Adrenal gland (tissue), 12 donors: ENCODE measurements around the gene NHSL2. TPM values are rescaled to one million over a fixed set of nuclear protein-coding genes. Genes with fewer than 3 reads are reported as not detected.

Experiments
- DNase-seq, 7 donors: peaks; one replicate each; pipeline ENCODE4 v3.0.0-alpha.2; 2019 to 2020
- H3K27ac ChIP-seq, 5 donors: fragments of 200-600 bp; sonication (generic) in 4 of 5; 1 replicate in 3 of 5; 2 replicates in 2 of 5; pipeline versions ENCODE4 v1.5.1 to v1.8.0; 2016 to 2020; ENCODE audit warnings: mild to moderate bottlenecking in 1 of 5
- H3K27me3 ChIP-seq: fragments of 200-600 bp; 2 replicates; pipeline ENCODE4 v1.8.0; 2021
- H3K36me3 ChIP-seq, 2 donors: fragments of 200-600 bp; replicated peaks in 1 of 2; 1 replicate in 1 of 2; 2 replicates in 1 of 2; pipeline versions ENCODE4 v1.5.1 to v1.8.0; 2018 to 2022
- H3K4me1 ChIP-seq, 2 donors: fragments of 200-600 bp; replicated peaks in 1 of 2; 1 replicate in 1 of 2; 2 replicates in 1 of 2; pipeline versions ENCODE4 v1.5.1 to v1.8.0; 2018 to 2021
- H3K4me3 ChIP-seq, 4 donors: fragments of 200-600 bp; sonication (generic) in 3 of 4; one replicate each; pipeline ENCODE4 v1.5.1; 2016 to 2018
- H3K9me3 ChIP-seq, 3 donors: fragments of 200-600 bp; sonication (generic) in 1 of 3; replicated peaks in 1 of 3; 1 replicate in 2 of 3; 2 replicates in 1 of 3; pipeline versions ENCODE4 v1.5.1 to v1.8.0; 2016 to 2021
- POLR2A ChIP-seq, 2 donors: fragments of 450-650 bp; IDR thresholded peaks; one replicate each; pipeline ENCODE4 v1.6.1; 2017; ENCODE audit warnings: antibody characterized with exemption in 2 of 2, mild to moderate bottlenecking in 2 of 2, moderate library complexity in 1 of 2
- WGBS, 4 donors: extraction: QIAGEN DNeasy Blood & Tissue Kit in 2 of 4; methylation state at CpG; one replicate each; pipeline versions ENCODE4 v1.1.5 to v1.1.7; 2013 to 2017; 5-methylcytosine and 5-hydroxymethylcytosine counted together
- intact Hi-C, 2 donors: fragments of 100-400 bp; cut with DNase I; formaldehyde crosslinking; loops; one replicate each; pipeline versions ENCODE4 v1.14.1 to v1.15.0; 2022 to 2023
- polyA plus RNA-seq, 3 donors: library from polyadenylated mRNA; stranded (reverse); fragments of 200-250 nt in 2 of 3; fragments of 350-450 nt in 1 of 3; fragmentation: Illumina TruSeq in 1 of 3; extraction: RNeasy Lipid Tissue Mini Kit (QIAGEN cat#74804) in 1 of 3; gene quantifications; one replicate each; pipeline ENCODE4 v1.2.3, GENCODE V29; 2013 to 2014
- total RNA-seq, 9 donors: library from RNA; depleted of rRNA in 4 of 9; stranded (reverse); fragments of >200 nt in 4 of 9; fragments of 120-200 nt in 1 of 9; fragmentation: NEBNext Ultra II Directional in 1 of 9; extraction: Animal tissue kit (Norgen Biotek cat#: 25700) in 1 of 9; gene quantifications; one replicate each; pipeline versions ENCODE4 v1.1.0 to v1.2.4, GENCODE V29; 2013 to 2023
- TF ChIP-seq, protein P1 (sequence below), 6 experiments: fragments of 450-650 bp in 4 of 6; fragments of 200-600 bp in 2 of 6; sonication (generic) in 1 of 6; IDR thresholded peaks; 1 replicate in 5 of 6; 2 replicates in 1 of 6; pipeline versions ENCODE4 v1.5.1 to v1.8.0; 2016 to 2021; ENCODE audit warnings: antibody characterized with exemption in 6 of 6, mild to moderate bottlenecking in 2 of 6, moderate library complexity in 1 of 6
- donor health status: healthy with polysubstance abuse.
- donor health status: Bipolar disorder and iron deficiency.
- donor health status: DM: yes; HTN: yes; CAD: no.
- donor health status: DM: no; HTN: no; CAD: no.
- donor health status: DM: no; HTN: no; CAD: no.
- donor health status: DM: yes; HTN: yes; CAD: no.

NHSL2 gene
- total and polyA plus RNA-seq, 12 donors, result 1.3 to 18.2 (median 4.8) TPM

GRCh38 chrX:72120837-72121236 lies 210.2 kb downstream of the NHSL2 start:
- DNase-seq, result no peak
- intact Hi-C loops, result no loop called here
- Histone ChIP-seq H3K36me3 (no peaks in the 10 kb centered on the region), H3K4me3 (no peak overlapping the region), H3K27me3 (peaks cover 9% of the 10 kb centered on the region), H3K27ac (peak overlapping the region in 2 of 5 donors; percentile 7 to 36), H3K9me3 (no peaks in the 10 kb centered on the region), H3K4me1 (peaks cover 0 to 5% of the 10 kb centered on the region in 2 donors)
- TF ChIP-seq, protein P1, sequence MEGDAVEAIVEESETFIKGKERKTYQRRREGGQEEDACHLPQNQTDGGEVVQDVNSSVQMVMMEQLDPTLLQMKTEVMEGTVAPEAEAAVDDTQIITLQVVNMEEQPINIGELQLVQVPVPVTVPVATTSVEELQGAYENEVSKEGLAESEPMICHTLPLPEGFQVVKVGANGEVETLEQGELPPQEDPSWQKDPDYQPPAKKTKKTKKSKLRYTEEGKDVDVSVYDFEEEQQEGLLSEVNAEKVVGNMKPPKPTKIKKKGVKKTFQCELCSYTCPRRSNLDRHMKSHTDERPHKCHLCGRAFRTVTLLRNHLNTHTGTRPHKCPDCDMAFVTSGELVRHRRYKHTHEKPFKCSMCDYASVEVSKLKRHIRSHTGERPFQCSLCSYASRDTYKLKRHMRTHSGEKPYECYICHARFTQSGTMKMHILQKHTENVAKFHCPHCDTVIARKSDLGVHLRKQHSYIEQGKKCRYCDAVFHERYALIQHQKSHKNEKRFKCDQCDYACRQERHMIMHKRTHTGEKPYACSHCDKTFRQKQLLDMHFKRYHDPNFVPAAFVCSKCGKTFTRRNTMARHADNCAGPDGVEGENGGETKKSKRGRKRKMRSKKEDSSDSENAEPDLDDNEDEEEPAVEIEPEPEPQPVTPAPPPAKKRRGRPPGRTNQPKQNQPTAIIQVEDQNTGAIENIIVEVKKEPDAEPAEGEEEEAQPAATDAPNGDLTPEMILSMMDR (IDR thresholded peaks at IDR 0.05), result no peak
- no peak for TF ChIP-seq POLR2A (IDR thresholded peaks at IDR 0.05)
- WGBS, 4 donors, result 55 to 84% (median 73%) methylated on average over 2 to 6 of the region's 6 CpGs

DNA sequence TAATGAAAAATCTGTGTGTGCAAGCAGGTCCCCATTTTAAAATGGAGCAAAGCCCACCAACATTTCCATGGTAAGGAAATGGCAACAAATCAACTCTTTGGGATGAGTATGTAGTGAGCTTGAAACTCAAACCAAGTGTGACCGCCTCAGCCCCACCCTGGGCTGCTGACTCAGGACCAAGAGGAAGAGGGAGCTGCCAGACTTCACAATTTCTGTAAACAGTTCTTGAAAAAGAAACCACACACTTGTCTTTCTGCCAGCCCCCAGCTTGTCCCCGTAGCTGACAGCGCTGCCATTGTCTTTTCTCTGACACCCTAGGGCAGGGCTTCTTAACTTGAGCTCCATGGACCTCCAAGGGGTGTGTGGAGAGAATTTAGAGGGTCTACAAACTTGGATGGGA lies 210.7 kb downstream of the NHSL2 start:
- intact Hi-C loops, result no loop called here
- DNase-seq, result peak in 4 of 7 donors; percentile 32 to 47 (median 40)

DNA sequence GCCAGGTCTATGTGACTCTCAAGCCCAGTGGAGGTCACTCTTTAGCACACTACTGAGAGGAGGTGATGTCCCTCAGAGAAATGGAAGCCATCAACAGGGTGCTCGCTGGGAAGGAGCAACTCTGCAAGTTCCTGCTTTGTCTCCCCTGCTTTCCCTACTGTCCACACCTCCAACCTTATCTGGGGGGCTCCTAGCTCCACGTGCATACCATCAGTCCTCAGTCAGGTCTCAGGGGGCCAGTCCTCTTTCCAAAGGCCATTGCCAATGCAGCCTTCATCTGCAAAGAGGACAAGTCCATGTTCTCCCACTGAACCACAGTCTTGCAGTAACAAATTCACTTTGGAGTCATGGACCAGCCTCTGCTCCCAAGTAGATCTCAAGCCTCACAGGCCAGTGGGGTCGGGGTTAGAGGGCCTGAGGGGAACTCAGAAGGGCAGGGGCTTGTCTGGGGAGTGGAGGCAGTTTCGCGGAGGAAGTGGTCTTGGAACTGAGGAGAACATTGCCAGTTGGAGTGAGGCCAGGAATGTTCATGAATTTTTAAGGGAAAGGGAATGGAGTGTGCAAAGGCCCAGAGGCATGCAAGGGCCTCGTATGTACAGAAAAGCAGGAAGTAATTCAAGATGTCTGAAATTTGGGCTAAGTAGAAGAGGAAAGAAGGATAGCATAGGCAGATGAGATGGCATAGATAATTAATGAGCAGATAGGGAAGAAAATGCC lies 212.1 kb downstream of the NHSL2 start:
- peaks cover 10% of the 10 kb centered on the region for H3K27me3 ChIP-seq
- WGBS, 4 donors, result 69 to 84% (median 71%) methylated on average over 6 of the region's 6 CpGs
- H3K9me3 ChIP-seq, result no peaks in the 10 kb centered on the region
- no peak for TF ChIP-seq POLR2A (IDR thresholded peaks at IDR 0.05)
- TF ChIP-seq, protein P1 (IDR thresholded peaks at IDR 0.05), result no peak
- peaks cover 0 to 5% of the 10 kb centered on the region in 2 donors for H3K4me1 ChIP-seq
- no peak overlapping the region for H3K4me3 ChIP-seq
- intact Hi-C loops, result no loop called here
- DNase-seq, result no peak
- no peaks in the 10 kb centered on the region for H3K36me3 ChIP-seq
- H3K27ac ChIP-seq, result peak overlapping the region in 1 of 5 donors; percentile 4

More for the DNA sequence above, 210.7 kb downstream of the NHSL2 start:
- no peak for TF ChIP-seq POLR2A (IDR thresholded peaks at IDR 0.05)
- TF ChIP-seq, protein P1 (IDR thresholded peaks at IDR 0.05), result no peak
- peaks cover 0 to 5% of the 10 kb centered on the region in 2 donors for H3K4me1 ChIP-seq
- 51 to 69% (median 62%) methylated on average over 2 to 3 of the region's 3 CpGs for WGBS, 4 donors
- H3K27ac ChIP-seq, result peak overlapping the region in 2 of 5 donors; percentile 7 to 36
- H3K4me3 ChIP-seq, result no peak overlapping the region
- H3K27me3 ChIP-seq, result peaks cover 10% of the 10 kb centered on the region
- no peaks in the 10 kb centered on the region for H3K36me3 ChIP-seq
- no peaks in the 10 kb centered on the region for H3K9me3 ChIP-seq

DNA sequence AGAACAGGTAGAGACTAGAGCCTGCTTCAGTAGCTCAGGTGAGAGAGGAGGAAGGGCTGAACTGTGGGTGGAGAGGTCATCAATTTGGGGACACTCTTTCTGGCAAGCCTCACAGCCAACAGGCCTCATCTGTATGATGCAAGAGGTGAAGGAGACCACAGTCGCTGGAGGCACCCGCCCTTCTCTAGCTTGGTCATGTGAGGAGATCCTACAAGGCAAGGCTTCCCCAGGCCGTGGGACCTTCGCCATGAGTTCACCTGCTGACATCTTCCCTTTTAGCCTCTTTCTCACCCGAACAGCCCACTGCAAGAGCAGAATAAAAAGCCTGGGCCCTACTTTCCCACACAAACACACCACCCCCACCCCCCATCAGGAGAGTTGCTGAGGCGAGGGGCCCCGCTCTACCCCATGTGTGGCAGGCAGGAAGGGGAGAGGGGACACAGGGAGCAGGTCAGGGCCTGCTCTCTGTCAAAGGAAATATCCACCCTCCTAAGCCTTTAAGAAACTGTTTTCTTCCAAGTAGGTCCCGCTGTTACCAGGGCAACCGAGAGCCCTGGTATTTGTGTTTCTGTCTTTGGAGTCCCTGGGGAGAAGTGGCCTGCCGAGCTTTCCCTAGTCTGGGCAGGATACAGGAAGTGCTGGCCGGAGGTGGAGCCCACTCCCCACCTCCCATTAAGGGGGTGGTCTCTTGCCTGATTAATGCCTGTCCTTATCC lies 213.0 kb downstream of the NHSL2 start:
- TF ChIP-seq, protein P1 (IDR thresholded peaks at IDR 0.05), result no peak
- no peak for TF ChIP-seq POLR2A (IDR thresholded peaks at IDR 0.05)
- Histone ChIP-seq H3K27me3 (peaks cover 10% of the 10 kb centered on the region), H3K9me3 (no peaks in the 10 kb centered on the region), H3K4me3 (no peak overlapping the region), H3K36me3 (no peaks in the 10 kb centered on the region), H3K4me1 (peaks cover 0 to 5% of the 10 kb centered on the region in 2 donors), H3K27ac (peak overlapping the region in 1 of 5 donors; percentile 54)
- WGBS, 4 donors, result 43 to 78% (median 57%) methylated on average over 1 to 11 of the region's 11 CpGs
- peak in 5 of 7 donors; percentile 33 to 63 (median 35) for DNase-seq
- intact Hi-C loops, result no loop called here
